Aorta (tissue), 5 donors: ENCODE data around the gene IFNL4. TPM values are rescaled to one million over a fixed set of nuclear protein-coding genes. Genes with fewer than 3 reads are reported as not detected.
"Not testable (repeated sequence)": the region's sequence is repeated elsewhere in the genome, so short reads cannot be mapped to it uniquely, and the experiment has no call there.

Experiments used
- ATAC-seq: fragments of 200-7000 bp; cut with Tn5 transposase; one replicate; pipeline ENCODE4 v1.9.1; 2022; ENCODE audit warnings: moderate library complexity; ENCODE audit not compliant: low FRiP score
- DNase-seq, 2 donors: peaks; one replicate each; pipeline ENCODE4 v3.0.0-alpha.2; 2020
- H3K27ac ChIP-seq, 2 donors: one replicate each; pipeline ENCODE4 v1.5.1; 2013; ENCODE audit warnings: low read length in 2 of 2, mild to moderate bottlenecking in 2 of 2, moderate library complexity in 2 of 2, control low read depth in 1 of 2, inconsistent platforms in 1 of 2, low read depth in 1 of 2
- H3K27me3 ChIP-seq, 2 donors: one replicate each; pipeline ENCODE4 v1.6.1; 2013; ENCODE audit warnings: control low read depth in 1 of 2, low read length in 1 of 2, mild to moderate bottlenecking in 1 of 2, moderate library complexity in 1 of 2; ENCODE audit not compliant: insufficient read depth in 2 of 2, control insufficient read depth in 1 of 2
- H3K36me3 ChIP-seq, 2 donors: one replicate each; pipeline ENCODE4 v1.6.1; 2013; ENCODE audit warnings: control low read depth in 1 of 2, low read length in 1 of 2, mild to moderate bottlenecking in 1 of 2; ENCODE audit not compliant: insufficient read depth in 2 of 2, control insufficient read depth in 1 of 2
- H3K4me1 ChIP-seq, 2 donors: one replicate each; pipeline ENCODE4 v1.6.1; 2013; ENCODE audit warnings: low read length in 2 of 2, control low read depth in 1 of 2, mild to moderate bottlenecking in 1 of 2, moderate library complexity in 1 of 2; ENCODE audit not compliant: insufficient read depth in 2 of 2, control insufficient read depth in 1 of 2
- H3K4me3 ChIP-seq, 2 donors: one replicate each; pipeline ENCODE4 v1.5.1; 2013; ENCODE audit warnings: low read length in 2 of 2, control low read depth in 1 of 2, mild to moderate bottlenecking in 1 of 2
- H3K9me3 ChIP-seq: one replicate; pipeline ENCODE4 v1.6.1; 2013; ENCODE audit warnings: mild to moderate bottlenecking, low read length; ENCODE audit not compliant: control insufficient read depth
- WGBS, 2 donors: extraction: QIAGEN DNeasy Blood & Tissue Kit; methylation state at CpG; one replicate each; pipeline ENCODE4 v1.1.7; 2013; 5-methylcytosine and 5-hydroxymethylcytosine counted together
- intact Hi-C, 2 donors: fragments of 100-400 bp; cut with DNase I; formaldehyde crosslinking; loops; one replicate each; pipeline versions ENCODE4 v1.14.2 to v1.15.0; 2022
- polyA plus RNA-seq, 2 donors: library from polyadenylated mRNA; stranded (reverse); fragments of 200-250 nt; gene quantifications; one replicate each; pipeline ENCODE4 v1.2.3, GENCODE V29; 2013
- total RNA-seq, 2 donors: library from RNA; stranded (reverse); fragmentation: NEBNext Ultra II Directional; extraction: Animal tissue kit (Norgen Biotek cat#: 25700); gene quantifications; one replicate each; pipeline ENCODE4 v1.2.1, GENCODE V29; 2021
- donor health status: healthy with polysubstance abuse.
- donor health status: Bipolar disorder and iron deficiency.
- donor health status: DM: no; HTN: no; CAD: no.
- donor health status: DM: no; HTN: no; CAD: no.
- donor health status: DM: yes; HTN: yes; CAD: no.

The IFNL4 gene
- total and polyA plus RNA-seq, 4 donors = not detected

DNA sequence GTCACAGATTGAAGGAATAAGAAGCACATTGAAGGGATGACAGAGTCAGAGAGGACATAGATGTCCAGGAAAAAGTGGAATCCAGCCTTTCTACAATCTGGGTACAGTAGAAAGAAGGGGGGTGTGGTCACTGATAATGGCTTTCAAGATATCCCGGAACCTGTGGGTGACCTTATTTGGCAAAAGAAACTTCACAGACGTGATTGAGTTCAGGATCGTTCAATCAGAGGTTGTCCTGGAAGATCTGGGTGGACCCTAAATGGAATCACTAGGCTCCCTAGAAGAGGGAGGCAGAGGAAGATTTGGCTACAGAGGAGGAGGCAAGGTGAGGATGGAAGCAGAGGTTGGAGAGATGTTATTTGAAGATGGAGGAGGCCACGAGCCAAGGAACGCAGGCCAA lies 31.6 kb downstream of the IFNL4 start:
- no peak for DNase-seq
- Histone ChIP-seq H3K36me3 (no peaks in the 10 kb centered on the region), H3K27me3 (no peaks in the 10 kb centered on the region), H3K4me3 (no peak overlapping the region), H3K9me3 (peaks cover 15% of the 10 kb centered on the region), H3K27ac (no peak overlapping the region), H3K4me1 (no peaks in the 10 kb centered on the region)
- intact Hi-C loops = no loop called here
- 85 to 88% methylated on average over 5 of the region's 5 CpGs for WGBS, 2 donors
- no peak for ATAC-seq

DNA sequence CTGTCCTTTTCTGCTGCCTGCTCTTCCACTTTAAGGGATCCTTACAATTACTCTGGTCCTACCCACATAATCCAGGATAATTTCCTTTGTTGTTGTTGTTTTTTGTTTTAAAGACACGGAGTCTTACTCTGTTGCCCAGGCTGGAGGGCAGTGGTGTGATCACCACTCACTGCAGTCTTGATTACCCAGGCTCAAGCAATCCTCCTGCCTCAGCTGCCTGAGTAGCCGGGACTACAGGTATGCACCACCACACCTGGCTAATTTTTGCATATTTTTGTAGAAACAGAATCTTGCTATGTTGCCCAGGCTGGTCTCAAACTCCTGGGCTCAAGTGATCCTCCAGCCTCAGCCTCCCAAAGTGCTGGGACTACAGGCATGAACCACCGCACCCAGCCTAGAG lies 33.3 kb downstream of the IFNL4 start:
- H3K4me1 ChIP-seq, ATAC-seq, H3K27ac ChIP-seq, intact Hi-C loops, H3K36me3 ChIP-seq, H3K27me3 ChIP-seq, H3K4me3 ChIP-seq, DNase-seq: not testable (repeated sequence)
- peaks cover 15% of the 10 kb centered on the region for H3K9me3 ChIP-seq
- 88 to 91% methylated on average over 3 of the region's 3 CpGs for WGBS, 2 donors

DNA sequence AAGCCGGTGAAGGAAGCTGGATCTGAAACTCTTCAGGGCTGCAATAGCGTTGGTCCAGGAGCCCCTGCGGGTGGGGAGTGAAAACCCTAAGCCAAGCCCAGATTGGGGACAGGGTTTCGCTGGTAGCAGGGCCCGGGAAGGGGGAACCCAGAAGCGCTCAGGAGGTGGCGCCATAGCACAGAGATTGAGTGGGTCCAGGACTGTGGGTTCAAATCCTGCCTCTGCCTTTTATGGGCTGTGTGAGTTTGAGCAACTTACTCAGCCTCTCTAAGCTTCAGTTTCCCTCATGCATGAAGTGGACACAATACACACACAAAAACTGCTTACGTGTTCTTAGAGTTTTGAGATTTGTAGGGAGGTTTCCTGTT lies 36.3 kb downstream of the IFNL4 start:
- Histone ChIP-seq H3K36me3 (no peaks in the 10 kb centered on the region), H3K4me1 (no peaks in the 10 kb centered on the region), H3K9me3 (peaks cover 12% of the 10 kb centered on the region), H3K27me3 (no peaks in the 10 kb centered on the region), H3K4me3 (no peak overlapping the region), H3K27ac (no peak overlapping the region)
- intact Hi-C loops = no loop called here
- DNase-seq (no peak), ATAC-seq (no peak)
- WGBS, 2 donors = 15 to 17% methylated on average over 8 of the region's 8 CpGs

DNA sequence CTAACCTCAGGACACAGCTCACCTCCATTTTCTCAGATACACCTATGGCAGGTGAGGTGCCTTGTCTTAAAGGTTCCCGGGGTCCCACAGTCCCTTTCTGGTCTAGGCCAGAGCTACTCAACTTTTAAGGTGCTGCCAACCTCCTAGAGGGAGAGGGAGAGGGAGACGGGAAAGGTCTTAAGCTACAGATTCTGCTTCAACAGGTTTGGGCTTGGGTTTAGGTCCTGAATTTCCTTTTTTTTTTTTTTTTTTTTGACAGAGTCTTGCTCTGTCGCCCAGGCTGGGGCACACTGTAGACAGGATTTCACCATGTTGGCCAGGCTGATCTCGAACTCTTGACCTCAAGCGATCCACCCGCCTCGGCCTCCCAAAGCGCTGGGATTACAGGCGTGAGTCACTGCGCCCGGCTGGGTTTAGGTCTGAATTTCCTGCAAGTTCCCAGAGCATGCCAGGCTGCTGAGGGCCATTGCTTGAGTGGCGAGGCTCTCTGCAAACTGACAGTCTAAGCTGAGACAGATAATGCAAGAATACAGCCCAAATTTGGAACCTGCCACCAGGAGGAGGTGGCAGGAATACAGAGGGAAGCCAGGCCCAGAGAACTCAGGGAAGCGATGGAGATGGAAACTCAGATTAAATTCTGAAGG lies 36.8 kb downstream of the IFNL4 start:
- ATAC-seq (no peak), DNase-seq (no peak)
- Histone ChIP-seq H3K4me1 (no peaks in the 10 kb centered on the region), H3K27ac (no peak overlapping the region), H3K36me3 (no peaks in the 10 kb centered on the region), H3K4me3 (no peak overlapping the region), H3K9me3 (peaks cover 9% of the 10 kb centered on the region), H3K27me3 (no peaks in the 10 kb centered on the region)
- intact Hi-C loops = no loop called here
- 64% methylated on average over 13 of the region's 13 CpGs for WGBS, 2 donors

DNA sequence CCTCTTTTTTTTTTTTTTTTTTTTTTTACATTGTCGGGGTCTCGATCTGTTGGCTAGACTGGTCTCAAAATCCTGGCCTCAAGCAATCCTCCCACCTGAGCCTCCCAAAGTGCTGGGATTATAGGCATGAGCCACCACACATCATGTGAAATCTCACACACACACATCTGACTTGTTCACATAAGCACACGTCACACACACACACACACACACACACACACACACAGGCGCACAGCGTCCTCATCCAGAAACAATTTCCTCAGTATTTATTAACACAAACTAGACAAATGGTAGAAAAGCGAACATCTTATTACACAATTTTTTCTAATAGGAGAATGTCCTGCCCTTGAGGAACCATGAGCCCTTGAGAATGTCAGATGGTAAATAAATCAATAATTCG lies 39.5 kb downstream of the IFNL4 start:
- H3K9me3 ChIP-seq = no peaks in the 10 kb centered on the region
- H3K4me3 ChIP-seq = no peak overlapping the region
- ATAC-seq (no peak), DNase-seq (no peak)
- no peaks in the 10 kb centered on the region for H3K27me3 ChIP-seq
- no peaks in the 10 kb centered on the region for H3K4me1 ChIP-seq
- H3K27ac ChIP-seq = no peak overlapping the region
- 78 to 82% methylated on average over 7 of the region's 7 CpGs for WGBS, 2 donors
- no peaks in the 10 kb centered on the region for H3K36me3 ChIP-seq
- intact Hi-C loops = no loop called here

DNA sequence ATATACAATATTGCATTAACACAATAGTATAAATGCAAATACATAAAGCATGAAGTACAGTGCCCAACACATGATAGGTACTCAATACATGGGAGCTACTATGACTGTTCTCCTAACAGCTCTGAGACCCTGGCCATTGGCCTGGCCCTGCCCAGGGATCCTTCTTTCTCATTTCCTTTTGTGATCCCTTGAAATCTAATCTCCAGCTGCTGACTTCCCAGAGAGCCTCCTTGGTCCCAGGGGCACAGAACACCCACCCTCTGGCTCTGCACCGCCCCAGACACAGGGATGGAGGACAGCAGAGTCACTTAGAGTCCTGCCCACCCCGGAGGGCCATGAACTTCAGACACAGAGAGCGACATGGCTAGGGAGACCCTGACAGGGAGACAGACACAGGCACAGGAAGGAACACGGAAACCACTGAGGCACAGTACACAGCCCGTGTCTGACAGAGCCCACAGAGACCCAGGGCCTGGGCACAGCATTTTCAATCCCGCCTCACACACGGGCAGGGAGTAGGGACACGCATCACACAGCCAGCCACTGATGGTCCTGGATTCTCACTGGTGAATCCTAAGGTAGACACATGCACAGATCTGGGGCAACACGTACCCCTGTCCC lies 40.4 kb downstream of the IFNL4 start:
- intact Hi-C loops = no loop called here
- 67 to 76% methylated on average over 9 of the region's 9 CpGs for WGBS, 2 donors
- H3K4me1 ChIP-seq = no peaks in the 10 kb centered on the region
- H3K27ac ChIP-seq = no peak overlapping the region
- DNase-seq = no peak
- no peaks in the 10 kb centered on the region for H3K36me3 ChIP-seq
- ATAC-seq = no peak
- H3K9me3 ChIP-seq = no peaks in the 10 kb centered on the region
- no peak overlapping the region for H3K4me3 ChIP-seq
- H3K27me3 ChIP-seq = no peaks in the 10 kb centered on the region

DNA sequence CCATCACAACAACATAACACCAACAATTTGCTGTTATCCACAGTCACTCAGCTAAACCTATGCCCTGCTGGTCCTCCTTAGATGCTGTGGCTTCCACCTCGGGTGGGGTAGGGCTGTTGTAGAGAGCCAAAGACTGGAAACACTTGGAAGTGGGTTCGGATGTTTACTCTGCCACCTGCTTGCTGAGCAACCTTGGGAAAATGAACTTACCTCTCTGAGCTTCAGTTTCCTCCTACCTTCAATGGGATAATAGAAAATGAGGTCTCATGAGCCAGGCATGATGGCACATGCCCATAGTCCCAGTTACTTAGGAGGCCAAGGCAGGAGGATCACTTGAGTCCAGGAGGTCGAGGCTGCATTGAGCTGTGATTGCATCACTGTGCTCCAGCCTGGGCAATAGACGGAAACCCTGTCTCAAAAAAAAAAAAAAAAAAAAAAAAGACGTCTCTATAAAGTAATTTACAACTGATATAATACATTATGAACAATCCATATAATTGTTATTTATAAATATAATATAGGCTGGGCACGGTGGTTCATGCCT lies 41.3 kb downstream of the IFNL4 start:
- no peaks in the 10 kb centered on the region for H3K9me3 ChIP-seq
- ATAC-seq (no peak), DNase-seq (no peak)
- H3K4me3 ChIP-seq = no peak overlapping the region
- no peaks in the 10 kb centered on the region for H3K27me3 ChIP-seq
- 67 to 72% methylated on average over 6 of the region's 6 CpGs for WGBS, 2 donors
- no peaks in the 10 kb centered on the region for H3K36me3 ChIP-seq
- H3K4me1 ChIP-seq = no peaks in the 10 kb centered on the region
- no peak overlapping the region for H3K27ac ChIP-seq
- intact Hi-C loops = no loop called here

DNA sequence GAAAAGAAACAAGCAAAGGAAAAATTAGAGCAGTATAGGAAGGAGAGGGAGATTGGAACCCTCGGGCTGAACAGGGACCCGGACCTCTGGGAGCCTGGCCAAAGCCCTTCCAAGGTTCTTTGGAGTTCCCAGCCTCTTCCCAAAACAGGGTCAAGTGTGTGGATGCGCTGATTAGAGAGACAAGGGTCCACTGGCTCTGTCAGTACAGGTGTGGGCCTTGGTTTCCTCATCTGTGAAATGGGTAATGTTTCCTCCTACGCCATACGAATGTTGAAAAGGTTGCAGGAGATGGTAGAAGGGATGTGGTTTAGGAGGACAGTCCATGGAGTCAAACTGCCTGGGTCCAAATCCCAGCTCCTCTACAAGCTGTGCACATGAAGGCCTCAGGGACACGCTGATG lies 42.5 kb downstream of the IFNL4 start:
- no peaks in the 10 kb centered on the region for H3K9me3 ChIP-seq
- intact Hi-C loops = no loop called here
- 87% methylated on average over 6 of the region's 6 CpGs for WGBS, 2 donors
- DNase-seq (no peak), ATAC-seq (no peak)
- H3K36me3 ChIP-seq = no peaks in the 10 kb centered on the region
- no peak overlapping the region for H3K4me3 ChIP-seq
- H3K27me3 ChIP-seq = no peaks in the 10 kb centered on the region
- no peaks in the 10 kb centered on the region for H3K4me1 ChIP-seq
- no peak overlapping the region for H3K27ac ChIP-seq

DNA sequence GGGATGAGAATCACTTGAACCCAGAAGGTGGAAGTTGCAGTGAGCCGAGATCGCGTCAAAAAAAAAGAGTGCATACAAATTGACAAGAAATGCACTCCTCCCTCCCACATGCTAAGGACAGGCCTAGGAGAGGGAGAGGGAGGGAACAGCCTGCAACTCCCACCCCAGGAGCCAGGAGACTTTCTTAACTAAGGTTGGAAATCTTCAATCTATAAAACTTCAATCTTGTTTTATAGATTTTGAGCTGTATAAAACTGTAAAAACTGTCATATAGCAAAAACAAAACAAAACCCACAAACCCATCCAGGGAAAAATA lies 43.2 kb downstream of the IFNL4 start:
- ATAC-seq (no peak), DNase-seq (no peak)
- no peaks in the 10 kb centered on the region for H3K36me3 ChIP-seq
- no peaks in the 10 kb centered on the region for H3K9me3 ChIP-seq
- H3K4me1 ChIP-seq = no peaks in the 10 kb centered on the region
- no peaks in the 10 kb centered on the region for H3K27me3 ChIP-seq
- WGBS, 2 donors = 89 to 93% methylated on average over 3 of the region's 3 CpGs
- no peak overlapping the region for H3K27ac ChIP-seq
- H3K4me3 ChIP-seq = no peak overlapping the region
- intact Hi-C loops = no loop called here
